Posterior vena cava (tissue), 2 donors: ENCODE data around the gene RASL11B. TPM values are rescaled to one million over a fixed set of nuclear protein-coding genes. Genes with fewer than 3 reads are reported as not detected.

Experiments
- DNase-seq: peaks from one replicate; pipeline ENCODE4 v3.0.0-alpha.2; 2020; ENCODE audit warnings: low spot score
- intact Hi-C, 2 donors: fragments of 100-400 bp; cut with DNase I; formaldehyde crosslinking; loops; one replicate each; pipeline versions ENCODE4 v1.14.1 to v1.14.2; 2022 to 2023
- total RNA-seq, 2 donors: library from RNA; stranded (reverse); fragmentation: NEBNext Ultra II Directional; extraction: Animal tissue kit (Norgen Biotek cat#: 25700); gene quantifications; one replicate each; pipeline ENCODE4 v1.2.1, GENCODE V29; 2021
- donor health status: DM: yes; HTN: yes; CAD: no.
- donor health status: DM: yes; HTN: yes; CAD: no.

RASL11B gene
- total RNA-seq, 2 donors from 2014 or later = 8.9 to 26.8 TPM

DNA sequence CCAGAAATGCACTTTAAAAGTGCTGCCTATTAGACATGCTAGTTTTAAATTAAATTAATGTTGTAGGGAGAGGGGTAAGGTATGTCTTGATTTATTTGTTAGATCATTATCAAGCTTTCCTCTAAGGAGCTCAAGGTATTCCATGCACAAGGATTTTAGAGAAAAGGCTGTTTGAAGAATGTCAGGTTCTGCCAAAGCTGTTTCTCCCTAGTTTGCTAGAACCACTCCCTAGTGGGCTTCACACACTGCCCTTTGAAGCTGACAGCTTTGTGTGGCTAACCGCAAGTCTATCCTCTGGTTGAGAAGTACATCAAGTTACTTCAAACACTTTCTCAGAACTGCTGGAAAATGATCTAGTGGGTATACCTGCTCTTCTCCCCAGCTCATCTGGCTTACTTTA is 32.3 kb downstream of the RASL11B start:
- intact Hi-C loops = no loop called here

DNA sequence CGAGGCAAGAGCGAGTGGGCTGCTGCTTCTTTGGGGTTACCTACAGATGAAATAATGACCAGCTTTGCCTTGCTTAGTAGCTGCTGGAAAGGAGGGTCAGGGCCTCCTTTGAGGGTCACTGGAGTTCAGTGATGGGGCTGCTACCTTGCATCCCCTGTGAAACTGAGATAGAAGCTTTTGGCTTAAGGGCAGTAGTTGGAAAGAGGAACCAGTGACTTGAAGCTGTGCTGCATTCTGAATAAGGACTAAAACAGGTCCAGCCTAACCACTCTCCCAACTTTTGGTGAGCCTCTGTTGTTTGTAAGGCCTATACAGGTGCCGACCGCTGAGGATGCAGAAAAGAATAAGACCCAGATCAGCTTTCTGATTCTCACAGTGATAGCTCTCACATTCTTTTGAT is 41.2 kb downstream of the RASL11B start:
- intact Hi-C loops = no loop called here
- DNase-seq = no peak

More for the DNA sequence above, 32.3 kb downstream of the RASL11B start:
- DNase-seq = no peak

DNA sequence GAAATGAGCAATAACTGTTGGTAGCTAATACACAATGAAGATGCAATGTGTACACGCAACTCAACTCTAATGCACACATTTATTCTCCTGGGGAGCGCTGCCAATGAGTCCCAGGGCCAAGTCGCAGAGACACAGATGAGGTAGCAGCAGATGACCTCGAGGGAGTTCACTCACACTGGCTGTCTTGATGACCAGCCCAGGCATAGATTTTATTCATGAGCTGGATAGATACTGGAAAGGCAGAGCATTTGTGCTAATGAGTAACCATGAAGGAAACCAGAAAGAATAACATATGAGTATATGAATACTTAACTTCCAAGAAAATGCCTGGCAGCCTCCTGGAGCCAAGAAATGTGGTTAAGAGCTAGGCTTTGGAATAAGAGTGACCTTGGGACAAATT is 42.3 kb downstream of the RASL11B start:
- intact Hi-C loops = no loop called here
- no peak for DNase-seq

DNA sequence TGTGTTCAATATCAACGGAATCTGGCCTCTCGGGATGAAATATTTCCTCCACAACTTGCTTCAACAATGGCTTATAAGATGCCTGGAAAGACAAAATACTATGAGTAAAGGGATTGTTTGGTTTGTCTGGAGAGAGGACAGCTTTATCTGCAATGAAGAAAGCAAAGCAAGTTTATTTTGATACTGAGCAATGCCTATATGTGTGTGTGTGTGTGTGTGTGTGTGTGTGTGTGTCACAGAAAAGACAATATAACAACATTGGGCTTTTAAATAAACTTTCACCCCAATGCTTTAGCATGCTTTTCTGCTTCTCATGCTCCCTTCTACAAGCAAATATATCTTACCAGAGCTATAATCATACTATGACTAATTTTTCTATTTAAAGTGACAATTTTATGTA is 45.4 kb downstream of the RASL11B start:
- intact Hi-C loops = no loop called here
- no peak for DNase-seq

DNA sequence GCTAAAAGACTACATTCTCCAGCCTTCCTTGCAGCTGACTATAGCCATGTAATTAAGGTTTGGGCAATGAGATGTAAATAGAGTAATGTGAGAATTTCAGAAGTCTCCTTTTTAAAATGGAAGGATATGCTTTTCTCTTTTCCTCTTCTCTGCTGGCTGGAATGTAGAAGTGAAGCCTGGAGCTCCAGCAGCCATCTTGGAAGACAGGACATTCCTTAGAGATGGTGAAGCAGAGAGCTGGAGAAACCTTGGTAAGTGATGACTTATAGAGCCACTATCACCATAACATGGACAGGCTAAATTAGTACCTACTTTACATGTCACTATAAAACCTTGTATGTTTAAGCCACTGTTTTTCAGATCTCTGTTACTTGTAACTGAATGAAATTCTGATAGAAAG is 48.0 kb downstream of the RASL11B start:
- intact Hi-C loops = no loop called here
- no peak for DNase-seq

DNA sequence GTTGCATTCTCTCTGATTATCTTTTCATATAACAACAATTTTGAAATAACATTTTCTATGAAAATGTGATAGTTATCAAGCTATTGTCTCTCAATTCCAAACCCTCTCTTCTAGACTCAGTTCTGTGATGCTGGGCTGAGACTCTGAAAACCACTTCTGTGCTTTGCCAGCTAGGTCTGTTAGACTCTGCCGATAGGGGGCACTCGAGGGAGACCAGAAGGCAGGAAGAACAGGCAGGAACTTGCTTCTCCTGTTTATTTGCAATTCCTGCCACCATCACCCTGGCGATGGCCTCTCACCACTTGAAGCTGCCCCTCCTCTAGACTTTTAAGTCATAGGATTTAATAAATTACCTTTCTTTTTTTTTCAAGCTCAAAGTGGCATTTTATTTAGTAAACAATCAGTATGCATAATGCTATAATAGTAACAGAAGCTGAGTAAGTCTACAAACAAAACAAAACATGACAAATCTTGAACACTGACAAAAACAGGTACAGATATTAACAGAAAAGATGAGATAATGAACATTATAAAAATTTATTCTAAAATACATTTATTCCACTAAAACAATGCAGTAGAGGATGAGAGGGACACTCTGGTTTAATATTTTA is 49.7 kb downstream of the RASL11B start:
- intact Hi-C loops = no loop called here
- DNase-seq = peak; percentile 85

DNA sequence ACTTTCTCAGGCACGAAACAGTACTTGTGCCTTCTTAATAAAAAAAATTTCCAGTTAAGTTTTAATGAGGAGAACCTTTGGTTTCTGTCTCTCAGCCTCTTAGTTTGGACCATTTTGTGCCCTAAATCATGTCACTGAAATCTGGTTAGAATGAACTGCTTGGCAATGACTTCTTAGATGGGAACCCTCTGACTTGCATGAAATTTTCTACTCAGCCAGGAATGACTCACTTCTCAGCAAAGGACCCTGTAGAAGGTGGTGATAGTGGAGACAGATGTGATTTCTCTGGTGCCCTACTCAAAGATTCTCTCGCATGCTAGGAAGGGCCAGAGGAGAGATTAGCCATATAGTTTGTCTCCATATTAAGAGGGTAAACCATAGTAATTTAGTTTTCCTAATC is 50.5 kb downstream of the RASL11B start:
- DNase-seq = no peak
- intact Hi-C loops = no loop called here

DNA sequence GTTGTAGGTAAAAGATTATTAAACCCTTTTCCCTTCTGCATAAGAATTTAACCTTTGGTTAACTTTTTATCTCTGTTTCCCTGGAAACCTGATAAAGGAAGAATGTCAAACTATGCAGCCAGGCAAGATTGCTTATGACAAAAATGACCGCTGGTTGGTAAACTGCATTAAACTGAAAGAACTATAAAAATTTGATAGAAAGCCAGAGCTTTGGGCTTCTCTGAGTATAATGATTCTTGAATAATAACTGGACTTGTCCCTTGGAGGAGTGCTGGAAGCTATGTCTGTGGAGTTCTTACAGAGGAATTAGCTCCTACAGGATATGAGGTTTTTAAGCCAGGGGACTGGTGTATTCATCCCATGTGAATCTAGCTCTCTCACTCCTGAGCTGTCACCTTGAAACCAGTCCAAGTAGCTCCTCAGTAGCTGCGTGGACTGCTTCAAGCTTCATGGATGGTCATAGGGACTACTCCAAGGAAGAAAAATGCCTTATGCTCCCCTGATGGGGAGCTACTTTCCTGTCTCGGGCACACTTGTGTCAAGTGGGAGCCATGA is 52.0 kb downstream of the RASL11B start:
- intact Hi-C loops = no loop called here

DNA sequence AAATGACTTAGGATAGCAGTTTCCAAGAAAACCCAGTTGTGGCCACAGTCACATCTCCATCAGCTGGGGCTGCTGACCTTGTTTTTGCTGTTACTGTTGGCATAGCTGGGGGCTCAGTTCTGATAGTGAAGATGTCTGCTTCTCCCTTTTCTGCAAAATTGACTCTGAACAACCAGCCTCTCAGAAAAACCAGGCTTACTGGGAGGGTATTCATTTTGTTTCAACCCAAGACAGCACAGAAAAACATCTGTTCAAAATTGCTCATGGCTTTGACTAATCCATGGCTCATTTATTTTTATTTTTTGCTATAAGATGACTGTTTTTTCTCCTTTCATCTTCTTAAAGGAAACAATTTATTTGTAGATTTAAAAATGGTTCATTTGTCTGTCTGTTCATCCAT is 53.1 kb downstream of the RASL11B start:
- DNase-seq = no peak
- intact Hi-C loops = no loop called here

More for the DNA sequence above, 52.0 kb downstream of the RASL11B start:
- no peak for DNase-seq

DNA sequence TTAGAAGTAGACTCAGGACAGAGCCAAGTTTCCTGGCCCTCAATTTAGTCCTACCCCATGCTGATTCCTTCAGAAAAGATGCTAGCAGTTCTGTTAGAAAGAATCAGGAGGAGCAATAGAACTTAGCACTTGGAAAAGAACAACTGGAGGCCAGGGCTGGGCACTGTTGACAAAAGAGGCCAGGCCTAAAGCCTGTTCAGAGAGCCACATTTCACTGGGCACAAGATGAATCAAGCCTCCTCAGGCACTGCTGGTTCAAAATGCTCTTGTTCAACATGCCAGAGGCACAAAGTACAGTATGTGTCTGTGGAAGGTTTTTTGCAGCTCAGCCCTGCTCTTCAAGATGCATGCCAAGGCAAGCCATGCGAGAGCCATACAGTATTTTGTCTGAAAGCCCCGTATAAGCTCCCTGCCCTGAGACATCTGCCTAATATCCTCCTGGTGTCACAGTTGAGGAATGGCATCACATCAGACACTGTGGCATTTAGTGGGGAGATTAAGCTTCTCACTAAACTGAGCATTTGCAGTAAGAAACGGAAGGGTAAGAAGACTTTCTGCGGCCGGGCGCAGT is 53.7 kb downstream of the RASL11B start:
- DNase-seq = no peak
- intact Hi-C loops = no loop called here

Other genes starting within 250 kb of the RASL11B start
- 10 to 100 TPM; 17.1 to 18.3 TPM for gene USP46, start 203.0 kb upstream of the RASL11B start, total RNA-seq
- under 1 TPM in 1 of 2 donors, not detected in 1; 0.14 TPM for gene ERVMER34-1, start 110.9 kb upstream of the RASL11B start, total RNA-seq